ENCODE measurements around the gene AOC1.

- TF ChIP-seq, protein P1, sequence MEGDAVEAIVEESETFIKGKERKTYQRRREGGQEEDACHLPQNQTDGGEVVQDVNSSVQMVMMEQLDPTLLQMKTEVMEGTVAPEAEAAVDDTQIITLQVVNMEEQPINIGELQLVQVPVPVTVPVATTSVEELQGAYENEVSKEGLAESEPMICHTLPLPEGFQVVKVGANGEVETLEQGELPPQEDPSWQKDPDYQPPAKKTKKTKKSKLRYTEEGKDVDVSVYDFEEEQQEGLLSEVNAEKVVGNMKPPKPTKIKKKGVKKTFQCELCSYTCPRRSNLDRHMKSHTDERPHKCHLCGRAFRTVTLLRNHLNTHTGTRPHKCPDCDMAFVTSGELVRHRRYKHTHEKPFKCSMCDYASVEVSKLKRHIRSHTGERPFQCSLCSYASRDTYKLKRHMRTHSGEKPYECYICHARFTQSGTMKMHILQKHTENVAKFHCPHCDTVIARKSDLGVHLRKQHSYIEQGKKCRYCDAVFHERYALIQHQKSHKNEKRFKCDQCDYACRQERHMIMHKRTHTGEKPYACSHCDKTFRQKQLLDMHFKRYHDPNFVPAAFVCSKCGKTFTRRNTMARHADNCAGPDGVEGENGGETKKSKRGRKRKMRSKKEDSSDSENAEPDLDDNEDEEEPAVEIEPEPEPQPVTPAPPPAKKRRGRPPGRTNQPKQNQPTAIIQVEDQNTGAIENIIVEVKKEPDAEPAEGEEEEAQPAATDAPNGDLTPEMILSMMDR (IDR thresholded peaks at IDR 0.05): no peak
- no peak for TF ChIP-seq POLR2A (IDR thresholded peaks at IDR 0.05)
Observed at GRCh38 chr7:150860978-150861295, 8.6 kb downstream of the AOC1 start.
